ENCODE data around the gene CDH4. TPM values are rescaled to one million over a fixed set of nuclear protein-coding genes. Genes with fewer than 3 reads are reported as not detected.

The CDH4 gene
- total RNA-seq, 1 experiment from 2014 or later = 25.0 TPM

- Mint-ChIP-seq H3K27me3 (ENCODE audit: insufficient read depth, unreplicated experiment) (no peaks in the 10 kb centered on the region), H3K4me3 (ENCODE audit: unreplicated experiment) (no peak overlapping the region), H3K36me3 (ENCODE audit: insufficient read depth, unreplicated experiment) (peaks cover 10% of the 10 kb centered on the region), H3K27ac (ENCODE audit: low read depth, unreplicated experiment) (no peak overlapping the region), H3K4me1 (ENCODE audit: insufficient read depth, unreplicated experiment) (peaks cover 16% of the 10 kb centered on the region), H3K9me3 (ENCODE audit: unreplicated experiment) (no peaks in the 10 kb centered on the region)
- CTCF ChIA-PET = interaction anchor here (0.5 kb wide), 1 partner anchor 242 kb away, joined by 3 read pairs; no protein-coding TSS in a partner anchor
- DNase-seq (ENCODE audit: unreplicated experiment) = no peak
- no TSS peak for BruUV-seq (replicated peaks)
- POLR2A ChIA-PET = no interaction called here
- intact Hi-C loops (cut with micrococcal nuclease) = no loop called here
- no peak for TF ChIP-seq CTCF (IDR thresholded peaks at IDR 0.05; ENCODE audit: unreplicated experiment)
Observed at GRCh38 chr20:61526907-61527306, 274.8 kb downstream of the CDH4 start.

GRCh38 chr20:61527626-61528025 lies 275.6 kb downstream of the CDH4 start:
- Mint-ChIP-seq H3K9me3 (ENCODE audit: unreplicated experiment) (no peaks in the 10 kb centered on the region), H3K4me1 (ENCODE audit: insufficient read depth, unreplicated experiment) (peaks cover 16% of the 10 kb centered on the region), H3K27me3 (ENCODE audit: insufficient read depth, unreplicated experiment) (no peaks in the 10 kb centered on the region), H3K27ac (ENCODE audit: low read depth, unreplicated experiment) (no peak overlapping the region), H3K36me3 (ENCODE audit: insufficient read depth, unreplicated experiment) (peaks cover 16% of the 10 kb centered on the region), H3K4me3 (ENCODE audit: unreplicated experiment) (no peak overlapping the region)
- CTCF ChIA-PET = interaction anchor here (0.5 to 0.6 kb wide), 2 partner anchors 23 to 257 kb away, joined by 3 read pairs; no protein-coding TSS in a partner anchor
- DNase-seq (ENCODE audit: unreplicated experiment) = no peak
- POLR2A ChIA-PET = no interaction called here
- no peak for TF ChIP-seq CTCF (IDR thresholded peaks at IDR 0.05; ENCODE audit: unreplicated experiment)
- BruUV-seq (replicated peaks) = no TSS peak
- intact Hi-C loops (cut with micrococcal nuclease) = no loop called here

- intact Hi-C loops (cut with micrococcal nuclease) = no loop called here
- BruUV-seq (replicated peaks) = no TSS peak
- peaks cover 16% of the 10 kb centered on the region for H3K4me1 Mint-ChIP-seq (ENCODE audit: insufficient read depth, unreplicated experiment)
- H3K27ac Mint-ChIP-seq (ENCODE audit: low read depth, unreplicated experiment) = no peak overlapping the region
- peaks cover 16% of the 10 kb centered on the region for H3K36me3 Mint-ChIP-seq (ENCODE audit: insufficient read depth, unreplicated experiment)
- H3K9me3 Mint-ChIP-seq (ENCODE audit: unreplicated experiment) = no peaks in the 10 kb centered on the region
- ChIA-PET POLR2A (no interaction called here), CTCF (no interaction called here)
- no peaks in the 10 kb centered on the region for H3K27me3 Mint-ChIP-seq (ENCODE audit: insufficient read depth, unreplicated experiment)
- H3K4me3 Mint-ChIP-seq (ENCODE audit: unreplicated experiment) = no peak overlapping the region
- DNase-seq (ENCODE audit: unreplicated experiment) = no peak
- no peak for TF ChIP-seq CTCF (IDR thresholded peaks at IDR 0.05; ENCODE audit: unreplicated experiment)
Observed at GRCh38 chr20:61528591-61528990, 276.5 kb downstream of the CDH4 start.

- Mint-ChIP-seq H3K9me3 (ENCODE audit: unreplicated experiment) (no peaks in the 10 kb centered on the region), H3K4me3 (ENCODE audit: unreplicated experiment) (no peak overlapping the region), H3K27me3 (ENCODE audit: insufficient read depth, unreplicated experiment) (no peaks in the 10 kb centered on the region), H3K4me1 (ENCODE audit: insufficient read depth, unreplicated experiment) (peaks cover 16% of the 10 kb centered on the region), H3K36me3 (ENCODE audit: insufficient read depth, unreplicated experiment) (peaks cover 16% of the 10 kb centered on the region), H3K27ac (ENCODE audit: low read depth, unreplicated experiment) (peak overlapping the region; percentile 50)
- intact Hi-C loops (cut with micrococcal nuclease) = no loop called here
- POLR2A ChIA-PET = no interaction called here
- no TSS peak for BruUV-seq (replicated peaks)
- peak; percentile 63 for DNase-seq (ENCODE audit: unreplicated experiment)
- TF ChIP-seq CTCF (IDR thresholded peaks at IDR 0.05; ENCODE audit: unreplicated experiment) = no peak
- CTCF ChIA-PET = interaction anchor here (0.6 kb wide), 1 partner anchor 243 kb away, joined by 8 read pairs; no protein-coding TSS in a partner anchor
Observed at GRCh38 chr20:61529354-61529753, 277.3 kb downstream of the CDH4 start.

Measured in MCF 10A (cell line).